AG04450 (cell line): ENCODE results near the gene SLC6A2. TPM values are rescaled to one million over a fixed set of nuclear protein-coding genes. Genes with fewer than 3 reads are reported as not detected.
A peak's percentile ranks its signal among the peaks of the same experiment; 100 is the strongest.

Source experiments
- CTCF ChIA-PET: fragments of 300-600, 350-600 bp; formaldehyde crosslinking; extraction: SDS; loops from one replicate; lab custom pipeline; 2022; ENCODE audit warnings: antibody characterized with exemption, inconsistent platforms; lab: Charles Lee
- POLR2A ChIA-PET: fragments of 350-600 bp; formaldehyde crosslinking; extraction: SDS; loops from one replicate; lab custom pipeline; 2021; ENCODE audit warnings: antibody characterized with exemption, inconsistent platforms; lab: Yijun Ruan, JAX
- DNase-seq: peaks from one replicate; pipeline ENCODE4 v3.0.0-alpha.2; 2011; ENCODE audit warnings: low read depth, low spot score
- H3K27ac ChIP-seq: one replicate; pipeline ENCODE4 v1.5.1; 2012; ENCODE audit warnings: low read depth, low read length, control low read depth
- H3K27me3 ChIP-seq: one replicate; pipeline ENCODE4 v1.6.0; 2012; ENCODE audit warnings: low read length; ENCODE audit not compliant: control insufficient read depth, insufficient read depth
- H3K4me3 ChIP-seq: 2 replicates; pipeline ENCODE4 v1.5.1; 2011; ENCODE audit warnings: mild to moderate bottlenecking, low read depth, low read length, control low read depth
- H3K9me3 ChIP-seq: 2 replicates; pipeline ENCODE4 v1.5.1; 2012; ENCODE audit warnings: low read length; ENCODE audit not compliant: control insufficient read depth, insufficient read depth
- CTCF ChIP-seq: IDR thresholded peaks from 2 replicates; pipeline ENCODE4 v1.5.1; 2011; ENCODE audit warnings: low read depth, low read length, control low read depth, inconsistent platforms
- polyA plus RNA-seq: library from polyadenylated mRNA; depleted of rRNA; stranded (reverse); fragments of >200 nt; gene quantifications from 2 replicates; pipeline ENCODE4 v1.2.3, GENCODE V29; 2011

The SLC6A2 gene
- polyA plus RNA-seq, 1 experiment = not detected

GRCh38 chr16:55622272-55622671 is 33.5 kb upstream of the SLC6A2 start:
- POLR2A ChIA-PET = no interaction called here

GRCh38 chr16:55622930-55623561 is 32.7 kb upstream of the SLC6A2 start:
- ChIA-PET POLR2A (no interaction called here), CTCF (interaction anchor here (0.6 to 1.0 kb wide), 2 partner anchors 103 to 158 kb away, joined by 3 to 4 read pairs; no protein-coding TSS in a partner anchor)
- no peak overlapping the region for H3K27ac ChIP-seq
- H3K27me3 ChIP-seq = peaks cover 3% of the 10 kb centered on the region
- peak; percentile 3; the same call in 1 of the 2 replicates for TF ChIP-seq CTCF
- DNase-seq = no peak
- no peak overlapping the region for H3K4me3 ChIP-seq
- no peaks in the 10 kb centered on the region for H3K9me3 ChIP-seq

More at GRCh38 chr16:55622272-55622671, 33.5 kb upstream of the SLC6A2 start:
- no peak for DNase-seq
- no peaks in the 10 kb centered on the region for H3K9me3 ChIP-seq
- no peaks in the 10 kb centered on the region for H3K27me3 ChIP-seq
- H3K27ac ChIP-seq = no peak overlapping the region
- CTCF ChIA-PET = interaction anchor here (1.0 kb wide), 1 partner anchor 157 kb away, joined by 4 read pairs; no protein-coding TSS in a partner anchor
- TF ChIP-seq CTCF = no peak
- H3K4me3 ChIP-seq = no peak overlapping the region

- no peak for TF ChIP-seq CTCF
- H3K27me3 ChIP-seq = peaks cover 3% of the 10 kb centered on the region
- H3K4me3 ChIP-seq = no peak overlapping the region
- no peak for DNase-seq
- CTCF ChIA-PET = no interaction called here
- H3K9me3 ChIP-seq = no peaks in the 10 kb centered on the region
- no peak overlapping the region for H3K27ac ChIP-seq
- POLR2A ChIA-PET = no interaction called here
Observed at GRCh38 chr16:55623640-55624039, 32.1 kb upstream of the SLC6A2 start.

- no peak for TF ChIP-seq CTCF
- POLR2A ChIA-PET = no interaction called here
- no peak for DNase-seq
- CTCF ChIA-PET = interaction anchor here (0.7 kb wide), 1 partner anchor 160 kb away, joined by 3 read pairs; no protein-coding TSS in a partner anchor
- Histone ChIP-seq H3K27ac (no peak overlapping the region), H3K27me3 (peaks cover 5% of the 10 kb centered on the region), H3K4me3 (no peak overlapping the region), H3K9me3 (no peaks in the 10 kb centered on the region)
Observed at GRCh38 chr16:55624696-55625095, 31.1 kb upstream of the SLC6A2 start.

GRCh38 chr16:55625843-55626242 is 29.9 kb upstream of the SLC6A2 start:
- Histone ChIP-seq H3K9me3 (no peaks in the 10 kb centered on the region), H3K27ac (no peak overlapping the region), H3K4me3 (no peak overlapping the region), H3K27me3 (peaks cover 5% of the 10 kb centered on the region)
- ChIA-PET CTCF (interaction anchor here (1.8 kb wide), 1 partner anchor 161 kb away, joined by 6 read pairs; no protein-coding TSS in a partner anchor), POLR2A (no interaction called here)
- TF ChIP-seq CTCF = no peak
- DNase-seq = no peak
